Fibroblast of lung (primary cell): ENCODE measurements around the gene OR2AT4. TPM values are rescaled to one million over a fixed set of nuclear protein-coding genes. Genes with fewer than 3 reads are reported as not detected.

Experiments used
- DNase-seq, 2 donors: peaks; one replicate each; pipeline versions ENCODE4 v3.0.0 to v3.0.0-alpha.2; 2010; ENCODE audit warnings: low read depth in 2 of 2
- H2AFZ ChIP-seq: 2 replicates; pipeline ENCODE4 v1.5.1; 2012; ENCODE audit warnings: low read length, control low read depth, inconsistent platforms
- H3K27ac ChIP-seq: 2 replicates; pipeline ENCODE4 v1.5.1; 2011; ENCODE audit warnings: low read length, control low read depth; ENCODE audit not compliant: insufficient read depth
- H3K27me3 ChIP-seq: 2 replicates; pipeline ENCODE4 v1.5.1; 2011; ENCODE audit warnings: mild to moderate bottlenecking, low read length; ENCODE audit not compliant: control insufficient read depth, insufficient read depth
- H3K36me3 ChIP-seq: 2 replicates; pipeline ENCODE4 v1.5.1; 2011; ENCODE audit warnings: low read length; ENCODE audit not compliant: control insufficient read depth, insufficient read depth
- H3K4me1 ChIP-seq: 2 replicates; pipeline ENCODE4 v1.5.1; 2011; ENCODE audit warnings: low read length; ENCODE audit not compliant: control insufficient read depth, insufficient read depth; ENCODE audit errors: extremely low read depth
- H3K4me2 ChIP-seq: 2 replicates; pipeline ENCODE4 v1.5.1; 2011; ENCODE audit warnings: low read length, control low read depth; ENCODE audit not compliant: insufficient read depth; ENCODE audit errors: extremely low read depth
- H3K4me3 ChIP-seq, 4 experiments: fragments of 200-600 bp in 1 of 4; sonication (generic) in 1 of 4; replicated peaks in 1 of 4; 2 replicates each; pipeline ENCODE4 v1.5.1; 2011 to 2016; ENCODE audit warnings: low read length in 4 of 4, low read depth in 3 of 4, mild to moderate bottlenecking in 3 of 4, control low read depth in 2 of 4, inconsistent platforms in 1 of 4, mixed read lengths in 1 of 4; ENCODE audit not compliant: insufficient read depth in 1 of 4; ENCODE audit errors: control extremely low read depth in 1 of 4
- H3K79me2 ChIP-seq: 2 replicates; pipeline ENCODE4 v1.5.1; 2012; ENCODE audit warnings: mild to moderate bottlenecking, low read length, inconsistent platforms; ENCODE audit not compliant: control insufficient read depth, insufficient read depth
- H3K9ac ChIP-seq: 2 replicates; pipeline ENCODE4 v1.5.1; 2011; ENCODE audit warnings: mild to moderate bottlenecking, low read length, control low read depth; ENCODE audit not compliant: insufficient read depth
- H3K9me3 ChIP-seq: 2 replicates; pipeline ENCODE4 v1.5.1; 2012; ENCODE audit warnings: low read depth, low read length; ENCODE audit not compliant: control insufficient read depth, insufficient read depth
- H4K20me1 ChIP-seq: 2 replicates; pipeline ENCODE4 v1.5.1; 2011; ENCODE audit warnings: low read length; ENCODE audit not compliant: control insufficient read depth, insufficient read depth; ENCODE audit errors: extremely low read depth
- CTCF ChIP-seq, 2 donors: IDR thresholded peaks in 1 of 2; conservative IDR thresholded peaks in 1 of 2; 1 replicate in 1 of 2; 2 replicates in 1 of 2; pipeline ENCODE4 v1.5.1; 2011 to 2012; ENCODE audit warnings: low read length in 2 of 2, control low read depth in 1 of 2, inconsistent platforms in 1 of 2, low read depth in 1 of 2, mild to moderate bottlenecking in 1 of 2
- EZH2 ChIP-seq: IDR thresholded peaks from 2 replicates; pipeline ENCODE4 v1.5.1; 2012; ENCODE audit warnings: low read length, control low read depth, mild to moderate bottlenecking; ENCODE audit errors: missing control alignments
- polyA plus RNA-seq, 2 donors: library from polyadenylated mRNA; depleted of rRNA in 1 of 2; stranded (reverse) in 1 of 2; unstranded in 1 of 2; fragments of >200 nt; gene quantifications; 2 replicates each; pipeline ENCODE4 v1.2.1, GENCODE V29; 2011 to 2012; ENCODE audit warnings: missing spikeins in 1 of 2
- total RNA-seq: library from RNA; depleted of rRNA; stranded (reverse); fragments of >200 nt; gene quantifications from 2 replicates; pipeline ENCODE4 v1.2.1, GENCODE V29; 2014

Gene OR2AT4
- total and polyA plus RNA-seq, 2 donors (not counting 1 experiment from before 2014, with no cell fraction given) = not detected

GRCh38 chr11:75041263-75041662 lies 55.4 kb downstream of the OR2AT4 start:
- Histone ChIP-seq H3K9ac (no peak overlapping the region), H4K20me1 (no peaks in the 10 kb centered on the region), H3K36me3 (no peaks in the 10 kb centered on the region), H3K4me3 (no peak overlapping the region), H2AFZ (no peak overlapping the region), H3K27me3 (no peaks in the 10 kb centered on the region), H3K27ac (no peak overlapping the region), H3K4me2 (no peak overlapping the region), H3K9me3 (no peaks in the 10 kb centered on the region), H3K4me1 (no peaks in the 10 kb centered on the region), H3K79me2 (no peaks in the 10 kb centered on the region)
- no peak for DNase-seq
- TF ChIP-seq EZH2 (no peak), CTCF (conservative IDR thresholded peaks at IDR 0.05 in 1 of 2, IDR thresholded peaks at IDR 0.05 in 1 of 2; ENCODE audit: low read depth in 1 of 2, low read length in 2 of 2) (no peak)

DNA sequence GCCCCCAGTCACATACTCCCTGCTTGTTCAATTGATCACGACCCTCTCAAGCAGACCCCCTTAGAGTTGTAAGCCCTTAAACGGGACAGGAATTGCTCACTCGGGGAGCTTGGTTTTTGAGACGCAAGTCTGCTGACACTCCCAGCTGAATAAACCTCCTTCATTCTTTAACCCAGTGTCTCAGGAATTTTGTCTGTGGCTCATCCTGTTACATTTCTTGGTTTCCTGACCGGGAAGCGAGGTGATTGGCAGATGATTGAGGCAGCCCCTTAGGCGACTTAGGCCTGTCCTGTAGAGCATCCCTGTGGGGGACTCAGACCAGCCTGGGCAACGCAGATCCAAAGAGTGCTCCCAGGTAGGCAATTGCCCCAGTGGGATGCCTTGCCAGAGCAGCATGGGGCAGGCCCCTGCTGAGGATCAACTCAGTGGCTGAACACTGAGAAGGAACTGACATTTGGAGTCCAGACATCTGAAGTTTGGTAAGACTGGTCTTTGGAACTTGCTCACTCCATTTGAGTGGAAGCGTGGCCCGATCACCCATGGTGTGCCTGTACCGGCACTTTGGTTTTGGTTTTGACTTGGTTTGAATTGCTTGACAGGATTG lies 56.4 kb downstream of the OR2AT4 start:
- no peak for TF ChIP-seq EZH2
- no peak for TF ChIP-seq CTCF (conservative IDR thresholded peaks at IDR 0.05 in 1 of 2, IDR thresholded peaks at IDR 0.05 in 1 of 2; ENCODE audit: low read depth in 1 of 2, low read length in 2 of 2)
- no peak overlapping the region for H3K27ac ChIP-seq
- H3K27me3 ChIP-seq = no peaks in the 10 kb centered on the region
- no peaks in the 10 kb centered on the region for H3K36me3 ChIP-seq
- DNase-seq = no peak
- no peak overlapping the region for H3K4me2 ChIP-seq
- H3K9me3 ChIP-seq = no peaks in the 10 kb centered on the region
- no peak overlapping the region for H3K9ac ChIP-seq
- H3K79me2 ChIP-seq = no peaks in the 10 kb centered on the region
- H4K20me1 ChIP-seq = no peaks in the 10 kb centered on the region
- H3K4me3 ChIP-seq = no peak overlapping the region
- no peaks in the 10 kb centered on the region for H3K4me1 ChIP-seq
- no peak overlapping the region for H2AFZ ChIP-seq

GRCh38 chr11:75035911-75036565 lies 60.6 kb downstream of the OR2AT4 start:
- no peak overlapping the region for H3K4me3 ChIP-seq
- peaks cover 9% of the 10 kb centered on the region for H3K4me1 ChIP-seq
- no peak overlapping the region for H3K27ac ChIP-seq
- no peak overlapping the region for H3K9ac ChIP-seq
- no peaks in the 10 kb centered on the region for H3K79me2 ChIP-seq
- H3K36me3 ChIP-seq = no peaks in the 10 kb centered on the region
- DNase-seq = no peak
- H3K27me3 ChIP-seq = no peaks in the 10 kb centered on the region
- H2AFZ ChIP-seq = no peak overlapping the region
- H3K4me2 ChIP-seq = no peak overlapping the region
- TF ChIP-seq EZH2 = no peak
- no peak for TF ChIP-seq CTCF (conservative IDR thresholded peaks at IDR 0.05 in 1 of 2, IDR thresholded peaks at IDR 0.05 in 1 of 2; ENCODE audit: low read depth in 1 of 2, low read length in 2 of 2)
- H4K20me1 ChIP-seq = no peaks in the 10 kb centered on the region
- H3K9me3 ChIP-seq = no peaks in the 10 kb centered on the region
